AG04450 (cell line): ENCODE results near the gene TANGO2. TPM values are rescaled to one million over a fixed set of nuclear protein-coding genes. Genes with fewer than 3 reads are reported as not detected.

ENCODE experiments used
- CTCF ChIA-PET: fragments of 300-600, 350-600 bp; formaldehyde crosslinking; extraction: SDS; loops from one replicate; lab custom pipeline; 2022; ENCODE audit warnings: antibody characterized with exemption, inconsistent platforms; lab: Charles Lee
- POLR2A ChIA-PET: fragments of 350-600 bp; formaldehyde crosslinking; extraction: SDS; loops from one replicate; lab custom pipeline; 2021; ENCODE audit warnings: antibody characterized with exemption, inconsistent platforms; lab: Yijun Ruan, JAX
- DNase-seq: peaks from one replicate; pipeline ENCODE4 v3.0.0-alpha.2; 2011; ENCODE audit warnings: low read depth, low spot score
- H3K27ac ChIP-seq: one replicate; pipeline ENCODE4 v1.5.1; 2012; ENCODE audit warnings: low read depth, low read length, control low read depth
- H3K27me3 ChIP-seq: one replicate; pipeline ENCODE4 v1.6.0; 2012; ENCODE audit warnings: low read length; ENCODE audit not compliant: control insufficient read depth, insufficient read depth
- H3K4me3 ChIP-seq: 2 replicates; pipeline ENCODE4 v1.5.1; 2011; ENCODE audit warnings: mild to moderate bottlenecking, low read depth, low read length, control low read depth
- H3K9me3 ChIP-seq: 2 replicates; pipeline ENCODE4 v1.5.1; 2012; ENCODE audit warnings: low read length; ENCODE audit not compliant: control insufficient read depth, insufficient read depth
- polyA plus RNA-seq: library from polyadenylated mRNA; depleted of rRNA; stranded (reverse); fragments of >200 nt; gene quantifications from 2 replicates; pipeline ENCODE4 v1.2.3, GENCODE V29; 2011
- TF ChIP-seq, protein P1 (sequence below): IDR thresholded peaks from 2 replicates; pipeline ENCODE4 v1.5.1; 2011; ENCODE audit warnings: low read depth, low read length, control low read depth, inconsistent platforms

The TANGO2 gene
- polyA plus RNA-seq, 1 experiment, result 21.3 TPM

DNA sequence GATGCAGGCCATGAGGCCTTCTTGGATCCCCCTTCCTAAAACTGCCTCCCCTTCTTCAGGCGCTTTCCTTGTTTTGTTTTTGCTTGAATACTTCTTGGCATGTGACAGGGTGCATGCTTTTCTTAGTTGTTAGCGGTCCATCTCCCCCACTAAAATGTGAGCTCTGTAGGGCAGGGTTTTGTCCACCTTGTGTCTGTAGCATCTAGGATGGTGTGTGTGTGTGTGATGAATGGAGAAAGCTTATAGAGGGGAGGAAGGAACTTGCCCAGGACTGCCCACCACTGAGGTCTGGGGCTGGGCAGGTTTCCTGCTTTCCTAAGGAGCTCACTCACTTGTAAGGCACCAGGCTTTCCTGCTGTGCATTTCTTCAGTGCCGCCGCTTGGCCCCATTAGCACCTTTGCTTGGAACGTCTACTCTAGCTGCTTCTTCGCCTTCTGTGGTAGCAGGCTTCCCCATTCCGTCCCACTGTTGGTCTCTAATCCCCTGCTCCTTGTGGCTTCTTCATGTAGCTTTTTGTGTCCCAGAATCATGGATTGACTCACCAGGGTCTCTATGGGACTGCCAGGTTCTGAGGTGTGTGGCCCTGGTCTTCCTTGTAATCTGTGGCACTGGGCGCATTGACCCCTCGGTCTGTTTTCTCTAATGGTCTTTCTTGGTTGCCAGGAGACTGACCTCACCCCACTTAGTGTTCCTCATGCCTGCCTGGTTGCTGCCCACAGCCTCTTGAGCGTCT lies 62.4 kb downstream of the TANGO2 start:
- DNase-seq, result no peak
- peak overlapping the region; percentile 57 for H3K27ac ChIP-seq
- no peaks in the 10 kb centered on the region; the same call in 1 of the 2 replicates for H3K9me3 ChIP-seq
- CTCF ChIA-PET, result no interaction called here
- POLR2A ChIA-PET, result interaction anchor here (0.5 kb wide), 1 partner anchor 14 kb away, joined by 9 read pairs; no protein-coding TSS in a partner anchor
- TF ChIP-seq, protein P1, sequence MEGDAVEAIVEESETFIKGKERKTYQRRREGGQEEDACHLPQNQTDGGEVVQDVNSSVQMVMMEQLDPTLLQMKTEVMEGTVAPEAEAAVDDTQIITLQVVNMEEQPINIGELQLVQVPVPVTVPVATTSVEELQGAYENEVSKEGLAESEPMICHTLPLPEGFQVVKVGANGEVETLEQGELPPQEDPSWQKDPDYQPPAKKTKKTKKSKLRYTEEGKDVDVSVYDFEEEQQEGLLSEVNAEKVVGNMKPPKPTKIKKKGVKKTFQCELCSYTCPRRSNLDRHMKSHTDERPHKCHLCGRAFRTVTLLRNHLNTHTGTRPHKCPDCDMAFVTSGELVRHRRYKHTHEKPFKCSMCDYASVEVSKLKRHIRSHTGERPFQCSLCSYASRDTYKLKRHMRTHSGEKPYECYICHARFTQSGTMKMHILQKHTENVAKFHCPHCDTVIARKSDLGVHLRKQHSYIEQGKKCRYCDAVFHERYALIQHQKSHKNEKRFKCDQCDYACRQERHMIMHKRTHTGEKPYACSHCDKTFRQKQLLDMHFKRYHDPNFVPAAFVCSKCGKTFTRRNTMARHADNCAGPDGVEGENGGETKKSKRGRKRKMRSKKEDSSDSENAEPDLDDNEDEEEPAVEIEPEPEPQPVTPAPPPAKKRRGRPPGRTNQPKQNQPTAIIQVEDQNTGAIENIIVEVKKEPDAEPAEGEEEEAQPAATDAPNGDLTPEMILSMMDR, result no peak
- no peak overlapping the region for H3K4me3 ChIP-seq
- no peaks in the 10 kb centered on the region for H3K27me3 ChIP-seq

DNA sequence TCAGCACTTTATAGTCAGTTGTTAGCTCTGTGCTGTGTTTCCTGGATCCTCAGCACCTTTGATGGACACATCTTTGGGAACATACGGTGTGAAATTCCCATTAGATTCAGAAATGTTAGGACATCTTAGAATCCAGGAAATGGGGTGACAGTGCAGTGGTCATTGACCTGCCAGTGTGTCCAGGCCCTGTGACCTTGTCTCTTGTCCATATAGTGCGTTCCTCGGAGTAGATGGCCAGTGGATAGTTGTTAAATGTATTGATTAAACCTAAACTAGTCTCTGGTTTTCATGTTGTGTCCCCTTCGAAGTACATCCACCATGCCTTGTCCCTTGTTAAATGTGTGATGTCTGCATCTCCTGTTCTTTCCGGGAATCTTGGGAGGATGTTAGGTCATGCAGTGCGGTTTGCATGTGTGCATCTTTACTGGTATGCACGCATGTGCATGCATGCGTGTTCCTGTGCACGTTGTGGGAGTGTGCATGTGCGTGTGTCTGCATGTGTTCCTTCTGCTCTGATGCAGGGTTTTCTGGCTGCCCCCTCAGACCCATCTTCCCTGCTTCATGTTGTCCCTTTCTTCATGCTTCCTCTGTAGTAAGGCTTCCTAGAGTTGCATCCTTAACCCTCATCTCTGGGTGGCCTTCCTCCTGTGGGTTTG lies 63.1 kb downstream of the TANGO2 start:
- POLR2A ChIA-PET, result no interaction called here
- DNase-seq, result no peak
- no peak overlapping the region for H3K27ac ChIP-seq

DNA sequence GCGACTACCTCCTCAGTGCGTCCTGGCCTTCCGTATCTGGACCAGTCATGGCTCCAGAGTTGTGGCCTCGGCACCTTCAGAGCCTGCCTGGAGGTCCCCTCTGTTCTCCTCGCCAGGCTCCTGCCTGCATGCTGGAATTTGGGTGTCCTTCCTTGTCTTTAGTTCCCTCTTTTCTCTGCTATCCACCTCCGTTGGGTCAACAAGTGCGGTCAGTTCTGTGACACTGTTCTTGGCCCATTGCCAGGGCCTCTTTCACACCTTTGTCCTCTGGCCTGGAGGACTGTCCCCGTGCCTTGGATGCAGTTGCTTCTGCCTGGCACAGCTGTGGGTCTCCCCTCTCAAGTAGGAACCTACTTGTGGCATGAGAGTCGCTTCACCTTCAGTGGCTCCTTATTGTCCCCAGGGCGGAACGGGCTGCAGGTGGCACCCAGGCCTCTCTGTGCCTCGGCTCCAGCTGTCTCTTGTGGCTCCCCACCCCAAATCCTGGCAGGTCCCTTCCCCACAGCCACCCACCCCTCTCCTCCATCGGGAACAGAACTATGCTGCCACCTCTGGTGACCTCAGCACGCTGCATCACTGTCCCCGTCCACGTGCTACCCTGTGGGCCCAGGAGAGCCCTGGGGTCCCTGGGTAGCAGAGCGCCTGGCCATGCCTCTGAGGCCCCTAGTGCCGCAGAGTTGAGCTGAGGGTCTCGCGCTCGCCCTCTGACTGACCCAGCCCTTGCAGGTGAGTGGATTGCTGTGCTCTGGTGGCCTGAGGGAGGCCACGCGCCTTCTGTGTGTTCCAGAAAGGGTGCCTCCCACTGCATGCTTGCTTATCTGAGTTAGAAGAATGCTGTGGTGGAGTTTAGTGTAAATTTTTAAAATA lies 63.9 kb downstream of the TANGO2 start:
- Histone ChIP-seq H3K4me3 (no peak overlapping the region), H3K9me3 (no peaks in the 10 kb centered on the region), H3K27ac (peak overlapping the region; percentile 11), H3K27me3 (no peaks in the 10 kb centered on the region)
- ChIA-PET POLR2A (no interaction called here), CTCF (no interaction called here)
- TF ChIP-seq, protein P1, result peak; percentile 39; the same call in 1 of the 2 replicates
- DNase-seq, result no peak

More for the DNA sequence above, 63.1 kb downstream of the TANGO2 start:
- CTCF ChIA-PET, result no interaction called here
- TF ChIP-seq, protein P1, result no peak
- H3K27me3 ChIP-seq, result no peaks in the 10 kb centered on the region
- H3K4me3 ChIP-seq, result no peak overlapping the region
- no peaks in the 10 kb centered on the region; the same call in 1 of the 2 replicates for H3K9me3 ChIP-seq

DNA sequence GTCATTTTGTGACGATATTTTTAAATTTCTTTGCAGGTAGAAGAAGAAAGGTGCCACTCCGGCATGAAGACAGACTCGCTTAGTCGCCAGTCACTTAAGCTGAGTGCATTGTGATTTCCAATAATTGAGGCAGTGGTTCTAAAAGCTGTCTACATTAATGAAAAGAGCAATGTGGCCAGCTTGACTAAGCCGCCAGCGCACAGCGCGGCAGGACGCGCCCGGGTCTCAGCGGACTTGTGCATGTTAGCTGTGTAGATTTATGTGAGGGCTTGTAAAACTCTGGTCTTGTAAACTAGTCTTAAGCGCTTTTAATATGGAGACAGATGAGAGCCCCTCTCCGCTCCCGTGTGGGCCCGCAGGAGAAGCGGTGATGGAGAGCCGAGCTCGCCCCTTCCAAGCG lies 64.7 kb downstream of the TANGO2 start:
- DNase-seq, result no peak
- no peak overlapping the region for H3K4me3 ChIP-seq
- TF ChIP-seq, protein P1, result no peak

More for the DNA sequence above, 64.7 kb downstream of the TANGO2 start:
- H3K27ac ChIP-seq, result no peak overlapping the region
- POLR2A ChIA-PET, result no interaction called here
- H3K27me3 ChIP-seq, result no peaks in the 10 kb centered on the region
- CTCF ChIA-PET, result no interaction called here
- no peaks in the 10 kb centered on the region for H3K9me3 ChIP-seq
